ENCODE data around the gene CCDC47. TPM values are rescaled to one million over a fixed set of nuclear protein-coding genes. Genes with fewer than 3 reads are reported as not detected.

The CCDC47 gene
- total and polyA plus RNA-seq, 2 of the 13 experiments (the other 11 are each of a cell fraction or from before 2014, with no cell fraction given) = 59.3 to 99.5 TPM

GRCh38 chr17:63741408-63742173 lies 31.8 kb downstream of the CCDC47 start, which contains the start of gene STRADA (continued):
- TF ChIP-seq ZIK1 (CRISPR knock-in tag; IDR thresholded peaks at IDR 0.05; ENCODE audit: borderline replicate concordance, low read depth) = peak; percentile 45
- TF ChIP-seq NR2F2 (IDR thresholded peaks at IDR 0.05; ENCODE audit: borderline replicate concordance, low read depth) = peak; percentile 39; the same call in 1 of the 2 replicates
- peak; percentile 54 for TF ChIP-seq ZMAT3 (CRISPR knock-in tag; conservative IDR thresholded peaks at IDR 0.05)
- TF ChIP-seq KMT2B (CRISPR knock-in tag; IDR thresholded peaks at IDR 0.05) = peak; percentile 78
- peak; percentile 67; the same call in 1 of the 2 replicates for TF ChIP-seq ZNF704 (CRISPR knock-in tag; IDR thresholded peaks at IDR 0.05; ENCODE audit: borderline replicate concordance)
- TF ChIP-seq NFAT5 (CRISPR knock-in tag; IDR thresholded peaks at IDR 0.05) = peak; percentile 39; the same call in 1 of the 2 replicates
- peak; percentile 73 for TF ChIP-seq ZNF749 (CRISPR knock-in tag; IDR thresholded peaks at IDR 0.05; ENCODE audit: borderline replicate concordance)
- no peak for TF ChIP-seq ATF5 (CRISPR knock-in tag; IDR thresholded peaks at IDR 0.05; ENCODE audit: low read depth)
- peak; percentile 92 for TF ChIP-seq MAX (IDR thresholded peaks at IDR 0.05)
- TF ChIP-seq SP2 (CRISPR knock-in tag; IDR thresholded peaks at IDR 0.05) = peak; percentile 76
- TF ChIP-seq ZNF3 (CRISPR knock-in tag; IDR thresholded peaks at IDR 0.05) = peak; percentile 73; the same call in 1 of the 2 replicates
- 0 out of 2 replicates have a peak, but pooled peaks have one; percentile 8 for TF ChIP-seq ZNF674 (CRISPR knock-in tag; IDR thresholded peaks at IDR 0.05; ENCODE audit: low read depth)
- no peak; the same call in 1 of the 2 replicates for TF ChIP-seq ZNF280D (CRISPR knock-in tag; IDR thresholded peaks at IDR 0.05)
- TF ChIP-seq YEATS2 (CRISPR knock-in tag; IDR thresholded peaks at IDR 0.05; ENCODE audit: borderline replicate concordance) = peak; percentile 83
- peak; percentile 98 for TF ChIP-seq ZNF446 (CRISPR knock-in tag; IDR thresholded peaks at IDR 0.05)
- 0 out of 2 replicates have a peak, but pooled peaks have one; percentile 64 for TF ChIP-seq ZNF589 (CRISPR knock-in tag; conservative IDR thresholded peaks at IDR 0.05)
- peak; percentile 95 for TF ChIP-seq MAZ (IDR thresholded peaks at IDR 0.05; ENCODE audit: borderline replicate concordance, low read depth, low read length)
- TF ChIP-seq MAZ (CRISPR knock-in tag; IDR thresholded peaks at IDR 0.05; ENCODE audit: low read depth) = peak; percentile 97
